H9 (cell line): ENCODE measurements around the gene MAN1B1. TPM values are rescaled to one million over a fixed set of nuclear protein-coding genes. Genes with fewer than 3 reads are reported as not detected.

Experiments
- DNase-seq: peaks from one replicate; pipeline ENCODE4 v3.0.0-alpha.2; 2017
- H2AFZ ChIP-seq: one replicate; pipeline ENCODE4 v1.6.1; 2013; ENCODE audit warnings: mild to moderate bottlenecking, low read length, control low read depth, moderate library complexity
- H2AK5ac ChIP-seq: 2 replicates; pipeline ENCODE4 v1.6.1; 2013; ENCODE audit warnings: low read length, control low read depth, mixed read lengths; ENCODE audit not compliant: insufficient read length
- H2BK120ac ChIP-seq: one replicate; pipeline ENCODE4 v1.6.1; 2013; ENCODE audit warnings: low read depth, mild to moderate bottlenecking, low read length, control low read depth, inconsistent platforms; ENCODE audit not compliant: poor library complexity, severe bottlenecking
- H2BK12ac ChIP-seq: 2 replicates; pipeline ENCODE4 v1.6.1; 2013; ENCODE audit warnings: low read length, control low read depth, mixed read lengths, low read depth; ENCODE audit not compliant: insufficient read length
- H2BK15ac ChIP-seq: 2 replicates; pipeline ENCODE4 v1.6.1; 2013; ENCODE audit warnings: low read depth, low read length, control low read depth
- H2BK20ac ChIP-seq: one replicate; pipeline ENCODE4 v1.6.1; 2013; ENCODE audit warnings: low read depth, mild to moderate bottlenecking, low read length, control low read depth, inconsistent platforms; ENCODE audit not compliant: poor library complexity, severe bottlenecking
- H2BK5ac ChIP-seq: 2 replicates; pipeline ENCODE4 v1.6.1; 2013; ENCODE audit warnings: low read length, control low read depth, mixed read lengths; ENCODE audit not compliant: insufficient read length
- H3K14ac ChIP-seq: 2 replicates; pipeline ENCODE4 v1.6.1; 2013; ENCODE audit warnings: low read length, control low read depth; ENCODE audit not compliant: insufficient read depth
- H3K18ac ChIP-seq: 2 replicates; pipeline ENCODE4 v1.6.1; 2013; ENCODE audit warnings: low read depth, mild to moderate bottlenecking, mixed read lengths, low read length, control low read depth; ENCODE audit not compliant: insufficient read length
- H3K23ac ChIP-seq: 2 replicates; pipeline ENCODE4 v1.6.1; 2013; ENCODE audit warnings: low read length, control low read depth, mixed read lengths, low read depth; ENCODE audit not compliant: insufficient read length
- H3K23me2 ChIP-seq: 2 replicates; pipeline ENCODE4 v1.6.1; 2013; ENCODE audit warnings: low read depth, mild to moderate bottlenecking, mixed read lengths, low read length, control low read depth; ENCODE audit not compliant: insufficient read length, poor library complexity, severe bottlenecking
- H3K27ac ChIP-seq: 2 replicates; pipeline ENCODE4 v1.5.1; 2013; ENCODE audit warnings: low read length, control low read depth, mixed read lengths, low read depth; ENCODE audit not compliant: insufficient read length
- H3K27me3 ChIP-seq: 2 replicates; pipeline ENCODE4 v1.6.1; 2013; ENCODE audit warnings: low read length, control low read depth, inconsistent platforms; ENCODE audit not compliant: insufficient read depth
- H3K4ac ChIP-seq: 2 replicates; pipeline ENCODE4 v1.6.1; 2013; ENCODE audit warnings: low read depth, mild to moderate bottlenecking, control low read depth, inconsistent platforms, low read length, moderate library complexity
- H3K4me1 ChIP-seq: 2 replicates; pipeline ENCODE4 v1.6.1; 2013; ENCODE audit warnings: low read length, control low read depth, inconsistent platforms; ENCODE audit not compliant: insufficient read depth
- H3K4me2 ChIP-seq: 2 replicates; pipeline ENCODE4 v1.6.1; 2013; ENCODE audit warnings: low read length, control low read depth, mixed read lengths; ENCODE audit not compliant: insufficient read length, insufficient read depth
- H3K56ac ChIP-seq: 2 replicates; pipeline ENCODE4 v1.6.1; 2013; ENCODE audit warnings: low read depth, mild to moderate bottlenecking, mixed read lengths, low read length, control low read depth; ENCODE audit not compliant: insufficient read length
- H3K79me1 ChIP-seq: 2 replicates; pipeline ENCODE4 v1.6.1; 2013; ENCODE audit warnings: low read depth, mild to moderate bottlenecking, moderate library complexity, low read length, control low read depth, inconsistent platforms; ENCODE audit not compliant: insufficient read depth, poor library complexity, severe bottlenecking
- H3K79me2 ChIP-seq: 2 replicates; pipeline ENCODE4 v1.6.1; 2013; ENCODE audit warnings: low read length, control low read depth, inconsistent platforms; ENCODE audit not compliant: insufficient read depth
- H3K9ac ChIP-seq: 2 replicates; pipeline ENCODE4 v1.6.1; 2013; ENCODE audit warnings: low read length, control low read depth, mixed read lengths; ENCODE audit not compliant: insufficient read length; ENCODE audit errors: extremely low read depth
- H3K9me3 ChIP-seq: one replicate; pipeline ENCODE4 v1.6.1; 2013; ENCODE audit warnings: low read depth, low read length, inconsistent platforms; ENCODE audit not compliant: control insufficient read depth
- H3T11ph ChIP-seq: one replicate; pipeline ENCODE4 v1.6.1; 2013; ENCODE audit warnings: mild to moderate bottlenecking, low read length, control low read depth, inconsistent platforms
- H4K20me1 ChIP-seq: one replicate; pipeline ENCODE4 v1.6.1; 2013; ENCODE audit not compliant: control insufficient read depth, insufficient read length, insufficient read depth
- H4K5ac ChIP-seq: 2 replicates; pipeline ENCODE4 v1.6.1; 2013; ENCODE audit warnings: low read depth, mild to moderate bottlenecking, mixed read lengths, low read length, control low read depth; ENCODE audit not compliant: insufficient read length
- H4K8ac ChIP-seq: replicated peaks from 2 replicates; pipeline ENCODE4 v1.6.1; 2013; ENCODE audit warnings: low read length, control low read depth, mixed read lengths, low read depth; ENCODE audit not compliant: insufficient read length
- H4K91ac ChIP-seq: 2 replicates; pipeline ENCODE4 v1.6.1; 2013; ENCODE audit warnings: low read depth, mild to moderate bottlenecking, moderate library complexity, mixed read lengths, low read length, control low read depth; ENCODE audit not compliant: insufficient read length
- H3K27ac Mint-ChIP-seq, 3 experiments: 2 replicates in 2 of 3; 3 replicates in 1 of 3; pipeline ENCODE4 v1.8.0; 2020 to 2021; ENCODE audit warnings: mixed read lengths in 3 of 3, mild to moderate bottlenecking in 1 of 3, moderate library complexity in 1 of 3
- H3K27me3 Mint-ChIP-seq: 2 replicates; pipeline ENCODE4 v1.8.0; 2021; ENCODE audit warnings: low read depth, mild to moderate bottlenecking, moderate library complexity, mixed read lengths
- H3K36me3 Mint-ChIP-seq, 3 experiments: 2 replicates in 2 of 3; 3 replicates in 1 of 3; pipeline ENCODE4 v1.8.0; 2020 to 2021; ENCODE audit warnings: low read depth in 3 of 3, mixed read lengths in 3 of 3; ENCODE audit not compliant: insufficient read depth in 1 of 3
- H3K4me1 Mint-ChIP-seq, 2 experiments: 2 replicates each; pipeline ENCODE4 v1.8.0; 2020; ENCODE audit warnings: mixed read lengths in 2 of 2
- H3K4me3 Mint-ChIP-seq, 2 experiments: 2 replicates in 1 of 2; 3 replicates in 1 of 2; pipeline ENCODE4 v1.8.0; 2020 to 2021; ENCODE audit warnings: mild to moderate bottlenecking in 2 of 2, mixed read lengths in 2 of 2, moderate library complexity in 1 of 2
- H3K9me3 Mint-ChIP-seq, 2 experiments: 2 replicates in 1 of 2; 3 replicates in 1 of 2; pipeline ENCODE4 v1.8.0; 2020; ENCODE audit warnings: mild to moderate bottlenecking in 2 of 2, mixed read lengths in 2 of 2, moderate library complexity in 1 of 2
- CTCF ChIP-seq: fragments of 200-600 bp; sonication (generic); conservative IDR thresholded peaks from 3 replicates; pipeline ENCODE4 v1.8.0; 2021; ENCODE audit warnings: antibody characterized with exemption, mild to moderate bottlenecking
- WGBS: extraction: QIAGEN DNeasy Blood & Tissue Kit; methylation state at CpG from one replicate; pipeline ENCODE4 v1.1.7; 2013; ENCODE audit warnings: missing lambda C conversion rate, low lambda C conversion rate, mixed read lengths; ENCODE audit not compliant: insufficient read length; ENCODE audit errors: extremely low coverage; 5-methylcytosine and 5-hydroxymethylcytosine counted together
- total RNA-seq: library from RNA; stranded (reverse); gene quantifications from 2 replicates; pipeline ENCODE4 v1.2.1, GENCODE V29; 2021

The MAN1B1 gene
- total RNA-seq, 1 experiment from 2014 or later = 34.9 TPM

DNA sequence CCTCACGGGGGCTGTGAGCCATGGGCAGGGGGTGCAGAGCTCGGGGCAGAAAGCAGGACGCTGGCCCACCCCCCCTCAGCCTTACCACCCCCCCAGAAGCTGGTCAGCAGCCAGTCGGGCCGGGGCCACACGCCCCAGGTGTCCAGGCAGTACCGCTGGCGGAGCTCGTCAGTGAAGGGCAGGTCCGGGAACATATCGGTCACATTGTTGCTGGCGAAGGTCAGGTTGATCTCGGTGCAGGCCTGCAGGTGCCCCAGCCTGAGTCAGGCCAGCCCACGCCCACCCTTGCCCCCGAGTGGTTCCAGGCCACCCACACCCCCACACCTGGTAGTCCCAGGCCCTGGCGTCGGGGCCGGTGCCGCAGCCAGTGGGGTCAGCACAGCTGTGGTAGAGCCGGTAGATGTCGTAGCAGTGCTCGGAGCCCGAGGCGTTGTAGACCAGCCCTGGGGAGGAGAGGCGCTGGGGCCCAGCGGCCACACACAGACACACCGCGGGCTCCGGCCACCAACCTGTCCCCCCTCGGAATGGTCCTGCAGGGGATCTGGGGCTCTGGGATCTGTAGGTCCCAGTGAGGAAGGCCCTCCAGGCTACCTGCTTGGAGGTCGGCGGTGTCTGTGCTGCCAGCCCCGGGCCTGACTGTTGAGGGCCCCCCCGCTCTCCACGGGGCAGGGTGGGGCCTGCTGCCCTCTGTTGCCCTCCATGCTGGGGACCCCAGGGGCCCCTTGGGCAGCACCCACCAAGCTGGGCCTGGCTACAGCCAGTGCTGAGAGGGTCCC lies 25.2 kb downstream of the MAN1B1 start:
- no peak overlapping the region for H2AK5ac ChIP-seq
- no peaks in the 10 kb centered on the region for H3K4me1 Mint-ChIP-seq
- H4K8ac ChIP-seq = no peak overlapping the region

More for the DNA sequence above, 25.2 kb downstream of the MAN1B1 start:
- Mint-ChIP-seq H3K9me3 (no peaks in the 10 kb centered on the region), H3K27ac (no peak overlapping the region), H3K36me3 (peaks cover 0 to 9% (median 0%) of the 10 kb centered on the region in 3 experiments; a peak in 3 of 7 replicates), H3K4me3 (no peak overlapping the region), H3K27me3 (peaks cover 30% of the 10 kb centered on the region)
- no peak overlapping the region for H2BK12ac ChIP-seq
- no peak overlapping the region for H3K18ac ChIP-seq
- no peaks in the 10 kb centered on the region for H3K4me1 ChIP-seq
- no peak overlapping the region; the same call in 1 of the 2 replicates for H2BK15ac ChIP-seq
- no peak overlapping the region for H2AFZ ChIP-seq
- H2BK20ac ChIP-seq = no peak overlapping the region
- no peak overlapping the region for H4K91ac ChIP-seq
- no CpG with 5 or more reads among the region's 35 CpGs for WGBS
- no peak for DNase-seq
- no peak overlapping the region for H3K4me2 ChIP-seq
- H3K23ac ChIP-seq = no peak overlapping the region
- no peak overlapping the region for H2BK5ac ChIP-seq
- no peak for TF ChIP-seq CTCF
- H3K27me3 ChIP-seq = peaks cover 4% of the 10 kb centered on the region; the same call in 1 of the 2 replicates
- no peak overlapping the region for H3K56ac ChIP-seq
- H3K79me1 ChIP-seq = no peaks in the 10 kb centered on the region
- H3K27ac ChIP-seq = no peak overlapping the region
- H3K9me3 ChIP-seq = no peaks in the 10 kb centered on the region
- H3K14ac ChIP-seq = no peak overlapping the region; the same call in 1 of the 2 replicates
- H3T11ph ChIP-seq = no peak overlapping the region
- no peaks in the 10 kb centered on the region for H4K20me1 ChIP-seq
- H2BK120ac ChIP-seq = no peak overlapping the region
- H3K79me2 ChIP-seq = no peaks in the 10 kb centered on the region
- H4K5ac ChIP-seq = no peak overlapping the region
- H3K23me2 ChIP-seq = no peaks in the 10 kb centered on the region
- H3K9ac ChIP-seq = no peak overlapping the region
- no peak overlapping the region for H3K4ac ChIP-seq
